HepG2 (cell line): ENCODE data around the gene CCDC80.

Source experiments
- ASH2L ChIP-seq: fragments of 300-600, 200-600 bp; sonication (generic); IDR thresholded peaks from 2 replicates; pipeline ENCODE4 v1.7.0; 2017; ENCODE audit warnings: low read depth, mild to moderate bottlenecking, moderate library complexity, mixed read lengths, low read length; ENCODE audit not compliant: insufficient read length
- BHLHE40 ChIP-seq: IDR thresholded peaks from 2 replicates; pipeline ENCODE4 v1.6.1; 2011; ENCODE audit warnings: low read length, improper control_type of control experiment
- FOXM1 ChIP-seq: sonication (generic); formaldehyde crosslinking; IDR thresholded peaks from 2 replicates; pipeline ENCODE4 v1.5.0; 2020; ENCODE audit warnings: missing genetic modification reagents
- KDM1A ChIP-seq: IDR thresholded peaks from 2 replicates; pipeline ENCODE4 v1.6.1; 2016; ENCODE audit warnings: missing compliant biosample characterization
- POLR2G ChIP-seq: fragments of 200-400 bp; formaldehyde crosslinking; IDR thresholded peaks from 2 replicates; pipeline ENCODE4 v1.6.1; 2018; ENCODE audit warnings: mild to moderate bottlenecking, low read depth, low read length, moderate library complexity
- RXRA ChIP-seq: sonication (generic); formaldehyde crosslinking; IDR thresholded peaks from 2 replicates; pipeline ENCODE4 v1.5.1; 2020; ENCODE audit warnings: missing genetic modification reagents
- SP1 ChIP-seq, 2 experiments: fragments of 450-650 bp in 1 of 2; sonication (generic) in 1 of 2; formaldehyde crosslinking in 1 of 2; IDR thresholded peaks; 2 replicates each; pipeline versions ENCODE4 v1.4.0 to v1.6.1; 2016 to 2020; ENCODE audit warnings: missing genetic modification reagents in 1 of 2
- ZNF331 ChIP-seq: sonication (generic); formaldehyde crosslinking; IDR thresholded peaks from 2 replicates; pipeline ENCODE4 v1.4.0; 2020; ENCODE audit warnings: missing genetic modification reagents
- ZNF672 ChIP-seq: sonication (generic); formaldehyde crosslinking; IDR thresholded peaks from 2 replicates; pipeline ENCODE4 v1.8.1; 2022; ENCODE audit warnings: missing genetic modification reagents
- TF ChIP-seq, protein P1 (sequence below): IDR thresholded peaks from 2 replicates; pipeline ENCODE4 v1.6.1; 2016
- TF ChIP-seq, protein P2 (sequence below): sonication (generic); formaldehyde crosslinking; IDR thresholded peaks from 2 replicates; pipeline ENCODE4 v1.4.0; 2020; ENCODE audit warnings: missing genetic modification reagents
- TF ChIP-seq, protein P3 (sequence below): sonication (generic); formaldehyde crosslinking; conservative IDR thresholded peaks from 2 replicates; pipeline ENCODE4 v1.8.1; 2023; ENCODE audit warnings: missing genetic modification reagents
- TF ChIP-seq, protein P4 (sequence below): sonication (generic); formaldehyde crosslinking; IDR thresholded peaks from 2 replicates; pipeline ENCODE4 v1.5.0; 2020; ENCODE audit warnings: mild to moderate bottlenecking, missing genetic modification reagents, moderate library complexity

DNA sequence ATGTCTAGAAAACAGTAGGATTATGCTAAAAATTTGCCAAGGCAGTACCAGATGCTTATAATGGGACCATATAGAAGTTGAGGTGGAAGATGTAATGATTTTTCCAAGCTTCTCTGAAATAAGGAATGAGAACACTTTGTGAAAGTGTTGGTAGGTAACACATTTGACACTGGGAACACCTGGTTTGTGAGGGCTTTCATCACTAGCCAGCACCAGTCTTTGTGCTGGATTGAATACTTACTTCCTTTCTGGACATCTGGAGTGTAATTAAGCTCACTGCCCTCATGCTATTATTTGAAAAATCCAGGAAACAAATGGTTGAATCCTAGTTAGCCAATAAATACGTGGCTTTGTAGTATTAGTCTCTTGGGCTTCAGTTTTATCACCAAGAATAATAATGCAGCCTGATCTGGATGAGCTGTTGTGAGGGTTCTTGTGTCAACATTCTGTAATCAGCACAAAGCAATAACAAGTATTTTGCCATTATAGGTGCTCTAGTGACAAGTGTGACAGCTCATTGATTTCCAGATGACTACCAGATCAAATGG is 12.9 kb downstream of the CCDC80 start:
- TF ChIP-seq KDM1A (no peak), ZNF331 (no peak), ZNF672 (CRISPR knock-in tag) (no peak), FOXM1 (no peak), POLR2G (no peak), ASH2L (no peak), SP1 (IDR thresholded peaks at IDR 0.05) (no peak), SP1 (CRISPR knock-in tag; IDR thresholded peaks at IDR 0.05) (no peak), RXRA (no peak), BHLHE40 (no peak)
- TF ChIP-seq, protein P1, sequence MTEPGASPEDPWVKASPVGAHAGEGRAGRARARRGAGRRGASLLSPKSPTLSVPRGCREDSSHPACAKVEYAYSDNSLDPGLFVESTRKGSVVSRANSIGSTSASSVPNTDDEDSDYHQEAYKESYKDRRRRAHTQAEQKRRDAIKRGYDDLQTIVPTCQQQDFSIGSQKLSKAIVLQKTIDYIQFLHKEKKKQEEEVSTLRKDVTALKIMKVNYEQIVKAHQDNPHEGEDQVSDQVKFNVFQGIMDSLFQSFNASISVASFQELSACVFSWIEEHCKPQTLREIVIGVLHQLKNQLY (CRISPR knock-in tag), result no peak
- TF ChIP-seq, protein P2, sequence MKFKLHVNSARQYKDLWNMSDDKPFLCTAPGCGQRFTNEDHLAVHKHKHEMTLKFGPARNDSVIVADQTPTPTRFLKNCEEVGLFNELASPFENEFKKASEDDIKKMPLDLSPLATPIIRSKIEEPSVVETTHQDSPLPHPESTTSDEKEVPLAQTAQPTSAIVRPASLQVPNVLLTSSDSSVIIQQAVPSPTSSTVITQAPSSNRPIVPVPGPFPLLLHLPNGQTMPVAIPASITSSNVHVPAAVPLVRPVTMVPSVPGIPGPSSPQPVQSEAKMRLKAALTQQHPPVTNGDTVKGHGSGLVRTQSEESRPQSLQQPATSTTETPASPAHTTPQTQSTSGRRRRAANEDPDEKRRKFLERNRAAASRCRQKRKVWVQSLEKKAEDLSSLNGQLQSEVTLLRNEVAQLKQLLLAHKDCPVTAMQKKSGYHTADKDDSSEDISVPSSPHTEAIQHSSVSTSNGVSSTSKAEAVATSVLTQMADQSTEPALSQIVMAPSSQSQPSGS (CRISPR knock-in tag), result no peak
- TF ChIP-seq, protein P3, sequence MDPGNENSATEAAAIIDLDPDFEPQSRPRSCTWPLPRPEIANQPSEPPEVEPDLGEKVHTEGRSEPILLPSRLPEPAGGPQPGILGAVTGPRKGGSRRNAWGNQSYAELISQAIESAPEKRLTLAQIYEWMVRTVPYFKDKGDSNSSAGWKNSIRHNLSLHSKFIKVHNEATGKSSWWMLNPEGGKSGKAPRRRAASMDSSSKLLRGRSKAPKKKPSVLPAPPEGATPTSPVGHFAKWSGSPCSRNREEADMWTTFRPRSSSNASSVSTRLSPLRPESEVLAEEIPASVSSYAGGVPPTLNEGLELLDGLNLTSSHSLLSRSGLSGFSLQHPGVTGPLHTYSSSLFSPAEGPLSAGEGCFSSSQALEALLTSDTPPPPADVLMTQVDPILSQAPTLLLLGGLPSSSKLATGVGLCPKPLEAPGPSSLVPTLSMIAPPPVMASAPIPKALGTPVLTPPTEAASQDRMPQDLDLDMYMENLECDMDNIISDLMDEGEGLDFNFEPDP, result no peak
- TF ChIP-seq, protein P4, sequence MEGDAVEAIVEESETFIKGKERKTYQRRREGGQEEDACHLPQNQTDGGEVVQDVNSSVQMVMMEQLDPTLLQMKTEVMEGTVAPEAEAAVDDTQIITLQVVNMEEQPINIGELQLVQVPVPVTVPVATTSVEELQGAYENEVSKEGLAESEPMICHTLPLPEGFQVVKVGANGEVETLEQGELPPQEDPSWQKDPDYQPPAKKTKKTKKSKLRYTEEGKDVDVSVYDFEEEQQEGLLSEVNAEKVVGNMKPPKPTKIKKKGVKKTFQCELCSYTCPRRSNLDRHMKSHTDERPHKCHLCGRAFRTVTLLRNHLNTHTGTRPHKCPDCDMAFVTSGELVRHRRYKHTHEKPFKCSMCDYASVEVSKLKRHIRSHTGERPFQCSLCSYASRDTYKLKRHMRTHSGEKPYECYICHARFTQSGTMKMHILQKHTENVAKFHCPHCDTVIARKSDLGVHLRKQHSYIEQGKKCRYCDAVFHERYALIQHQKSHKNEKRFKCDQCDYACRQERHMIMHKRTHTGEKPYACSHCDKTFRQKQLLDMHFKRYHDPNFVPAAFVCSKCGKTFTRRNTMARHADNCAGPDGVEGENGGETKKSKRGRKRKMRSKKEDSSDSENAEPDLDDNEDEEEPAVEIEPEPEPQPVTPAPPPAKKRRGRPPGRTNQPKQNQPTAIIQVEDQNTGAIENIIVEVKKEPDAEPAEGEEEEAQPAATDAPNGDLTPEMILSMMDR (CRISPR knock-in tag), result no peak
